ENCODE measurements around the gene SLC26A8.

GRCh38 chr6:35895560-35895959 is 128.9 kb downstream of the SLC26A8 start:
- TF ChIP-seq POLR2AphosphoS5 (IDR thresholded peaks at IDR 0.05): no peak
- TF ChIP-seq, protein P1, sequence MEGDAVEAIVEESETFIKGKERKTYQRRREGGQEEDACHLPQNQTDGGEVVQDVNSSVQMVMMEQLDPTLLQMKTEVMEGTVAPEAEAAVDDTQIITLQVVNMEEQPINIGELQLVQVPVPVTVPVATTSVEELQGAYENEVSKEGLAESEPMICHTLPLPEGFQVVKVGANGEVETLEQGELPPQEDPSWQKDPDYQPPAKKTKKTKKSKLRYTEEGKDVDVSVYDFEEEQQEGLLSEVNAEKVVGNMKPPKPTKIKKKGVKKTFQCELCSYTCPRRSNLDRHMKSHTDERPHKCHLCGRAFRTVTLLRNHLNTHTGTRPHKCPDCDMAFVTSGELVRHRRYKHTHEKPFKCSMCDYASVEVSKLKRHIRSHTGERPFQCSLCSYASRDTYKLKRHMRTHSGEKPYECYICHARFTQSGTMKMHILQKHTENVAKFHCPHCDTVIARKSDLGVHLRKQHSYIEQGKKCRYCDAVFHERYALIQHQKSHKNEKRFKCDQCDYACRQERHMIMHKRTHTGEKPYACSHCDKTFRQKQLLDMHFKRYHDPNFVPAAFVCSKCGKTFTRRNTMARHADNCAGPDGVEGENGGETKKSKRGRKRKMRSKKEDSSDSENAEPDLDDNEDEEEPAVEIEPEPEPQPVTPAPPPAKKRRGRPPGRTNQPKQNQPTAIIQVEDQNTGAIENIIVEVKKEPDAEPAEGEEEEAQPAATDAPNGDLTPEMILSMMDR (IDR thresholded peaks at IDR 0.05): no peak
- no peak for TF ChIP-seq EP300 (IDR thresholded peaks at IDR 0.05)

All from esophagus muscularis mucosa (tissue), 4 donors.